Esophagus (tissue), 2 donors: ENCODE results near the gene ECHDC3. TPM values are rescaled to one million over a fixed set of nuclear protein-coding genes. Genes with fewer than 3 reads are reported as not detected.
A peak's percentile ranks its signal among the peaks of the same experiment; 100 is the strongest.
"Not testable (repeated sequence)": the region's sequence is repeated elsewhere in the genome, so short reads cannot be mapped to it uniquely, and the experiment has no call there.

ENCODE experiments used
- H3K27ac ChIP-seq, 2 donors: one replicate each; pipeline ENCODE4 v1.5.1; 2013; ENCODE audit warnings: low read depth in 2 of 2, mild to moderate bottlenecking in 2 of 2, inconsistent platforms in 1 of 2, low read length in 1 of 2, moderate library complexity in 1 of 2
- H3K27me3 ChIP-seq, 2 donors: one replicate each; pipeline ENCODE4 v1.6.1; 2013; ENCODE audit warnings: low read length in 2 of 2, control low read depth in 1 of 2, mild to moderate bottlenecking in 1 of 2; ENCODE audit not compliant: insufficient read depth in 2 of 2, control insufficient read depth in 1 of 2
- H3K36me3 ChIP-seq, 2 donors: one replicate each; pipeline ENCODE4 v1.6.1; 2013; ENCODE audit warnings: low read length in 1 of 2; ENCODE audit not compliant: control insufficient read depth in 2 of 2, insufficient read depth in 2 of 2
- H3K4me1 ChIP-seq, 2 donors: one replicate each; pipeline ENCODE4 v1.6.1; 2013; ENCODE audit warnings: low read length in 1 of 2; ENCODE audit not compliant: control insufficient read depth in 2 of 2, insufficient read depth in 2 of 2
- H3K4me3 ChIP-seq, 2 donors: one replicate each; pipeline ENCODE4 v1.5.1; 2013; ENCODE audit warnings: low read length in 2 of 2, mild to moderate bottlenecking in 2 of 2, low read depth in 1 of 2, moderate library complexity in 1 of 2
- H3K9me3 ChIP-seq, 2 donors: one replicate each; pipeline ENCODE4 v1.6.1; 2013; ENCODE audit warnings: mild to moderate bottlenecking in 2 of 2, low read depth in 1 of 2, low read length in 1 of 2, moderate library complexity in 1 of 2; ENCODE audit not compliant: control insufficient read depth in 2 of 2, insufficient read depth in 1 of 2
- WGBS, 2 donors: extraction: QIAGEN DNeasy Blood & Tissue Kit; methylation state at CpG; one replicate each; pipeline ENCODE4 v1.1.7; 2013; 5-methylcytosine and 5-hydroxymethylcytosine counted together
- polyA plus RNA-seq, 2 donors: library from polyadenylated mRNA; stranded (reverse); fragments of 200-250 nt; gene quantifications; one replicate each; pipeline ENCODE4 v1.2.3, GENCODE V29; 2013
- donor health status: healthy with polysubstance abuse.
- donor health status: Bipolar disorder and iron deficiency.

ECHDC3 gene
- polyA plus RNA-seq, 2 donors: 23.7 to 36.5 TPM

DNA sequence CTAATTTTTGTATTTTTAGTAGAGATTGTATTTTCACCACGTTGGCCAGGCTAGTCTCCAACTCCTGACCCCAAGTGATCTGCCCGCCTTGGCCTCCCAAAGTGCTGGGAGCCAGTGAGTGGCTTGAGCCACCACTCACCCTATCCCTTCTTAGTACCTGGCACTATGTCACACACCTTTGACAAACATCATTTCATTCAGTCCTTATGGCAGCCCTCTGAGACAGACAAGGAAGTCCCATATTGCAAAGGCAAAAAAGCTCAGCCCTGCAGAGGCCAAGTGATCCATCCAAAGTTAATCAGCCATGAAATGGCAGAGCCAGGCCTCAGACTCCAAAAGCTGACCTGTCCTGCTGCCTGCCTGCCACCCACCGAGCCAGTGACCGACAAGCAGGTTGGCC lies 39.9 kb upstream of the ECHDC3 start:
- no peak overlapping the region for H3K4me3 ChIP-seq
- no peaks in the 10 kb centered on the region for H3K27me3 ChIP-seq
- no peaks in the 10 kb centered on the region for H3K36me3 ChIP-seq
- WGBS, 2 donors: 81 to 85% methylated on average over 4 of the region's 4 CpGs
- peak overlapping the region in 1 of 2 donors; percentile 48 for H3K27ac ChIP-seq
- H3K9me3 ChIP-seq: no peaks in the 10 kb centered on the region
- H3K4me1 ChIP-seq: peaks cover 0 to 2% of the 10 kb centered on the region in 2 donors

DNA sequence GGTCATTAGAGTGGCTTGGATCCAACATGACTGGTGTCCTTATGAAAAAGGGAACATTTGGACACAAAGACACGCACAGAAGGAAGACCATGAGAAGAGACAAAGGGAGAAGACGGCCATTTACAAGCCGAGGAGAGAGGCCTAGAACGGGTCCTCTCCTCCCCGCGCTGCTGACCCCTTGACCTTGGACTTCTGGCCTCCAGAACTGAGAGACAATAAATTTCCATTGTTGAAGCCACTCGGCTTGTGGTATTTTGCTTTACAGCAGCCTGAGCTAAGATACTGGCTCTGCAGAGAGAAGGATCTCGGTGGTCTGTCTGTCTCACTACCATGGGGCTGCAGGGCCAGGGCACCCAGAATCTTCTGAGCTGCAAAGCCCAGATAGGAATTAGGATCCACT lies 38.1 kb upstream of the ECHDC3 start:
- Histone ChIP-seq H3K27me3 (no peaks in the 10 kb centered on the region), H3K4me3 (no peak overlapping the region), H3K4me1 (peaks cover 0 to 2% of the 10 kb centered on the region in 2 donors), H3K27ac (no peak overlapping the region), H3K9me3 (no peaks in the 10 kb centered on the region), H3K36me3 (no peaks in the 10 kb centered on the region)
- 86 to 90% methylated on average over 8 of the region's 8 CpGs for WGBS, 2 donors

DNA sequence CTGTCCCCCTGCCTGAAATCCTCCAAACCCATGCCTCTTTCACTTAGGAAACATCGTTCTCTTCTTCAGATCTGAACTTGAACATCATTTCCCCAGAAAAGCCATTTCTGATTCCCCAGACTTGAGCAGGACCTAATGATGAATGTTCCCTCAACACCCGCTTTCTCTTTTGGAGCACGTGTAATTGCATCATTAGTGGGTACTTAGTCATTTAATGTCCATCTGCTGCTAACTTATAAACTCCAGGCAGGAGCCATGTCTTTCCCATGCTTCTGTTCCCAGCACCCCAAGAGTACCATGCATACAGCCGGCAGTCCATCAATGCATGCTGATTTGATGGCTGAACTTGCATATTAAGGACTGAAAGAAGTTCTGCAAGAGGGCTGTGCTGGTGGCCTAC lies 36.5 kb upstream of the ECHDC3 start:
- Histone ChIP-seq H3K4me3 (no peak overlapping the region), H3K27me3 (no peaks in the 10 kb centered on the region), H3K36me3 (no peaks in the 10 kb centered on the region), H3K4me1 (peaks cover 0 to 2% of the 10 kb centered on the region in 2 donors), H3K9me3 (no peaks in the 10 kb centered on the region), H3K27ac (no peak overlapping the region)
- 80 to 83% methylated on average over 4 of the region's 4 CpGs for WGBS, 2 donors

- Histone ChIP-seq H3K36me3 (no peaks in the 10 kb centered on the region), H3K4me3 (no peak overlapping the region), H3K9me3 (no peaks in the 10 kb centered on the region), H3K27me3 (no peaks in the 10 kb centered on the region), H3K27ac (no peak overlapping the region), H3K4me1 (peaks cover 0 to 2% of the 10 kb centered on the region in 2 donors)
- WGBS, 2 donors: 76 to 85% methylated on average over 10 of the region's 10 CpGs
These were observed 35.2 kb upstream of the ECHDC3 start for GRCh38 chr10:11706895-11707567.

DNA sequence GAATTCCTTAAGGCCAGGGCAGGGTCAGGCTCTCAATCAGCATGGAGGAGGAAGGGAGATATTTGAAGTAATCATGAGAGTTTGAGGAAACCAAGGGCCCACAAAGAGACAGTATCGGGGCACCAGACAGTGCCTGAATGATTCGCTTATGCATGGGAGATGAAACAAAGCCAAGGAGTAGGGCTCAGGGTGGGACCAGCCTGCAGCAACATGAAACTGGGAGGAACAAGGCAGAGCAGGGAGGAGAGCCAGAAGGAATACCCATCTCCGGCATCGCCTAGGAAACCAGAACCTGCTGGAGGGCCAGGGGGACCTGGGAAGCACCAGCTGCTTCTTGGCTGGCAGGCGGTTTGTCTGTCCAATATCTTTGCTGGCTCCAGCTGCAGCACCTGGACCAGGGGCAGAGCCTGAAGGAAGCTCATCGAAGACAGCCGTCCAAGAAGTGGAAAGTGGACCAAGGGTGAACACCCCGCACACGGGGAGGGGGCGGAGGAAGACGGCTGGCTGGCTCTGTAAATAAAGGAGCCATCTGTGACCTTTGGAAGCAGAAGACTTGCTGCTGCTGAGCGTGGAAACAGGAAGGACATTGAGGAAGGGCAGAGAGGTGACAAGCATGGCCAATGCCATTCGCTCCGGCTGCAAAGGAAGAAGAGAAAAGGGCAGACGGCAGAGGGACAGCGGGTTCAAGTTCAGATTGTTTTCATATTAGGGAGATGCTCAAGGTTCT lies 34.4 kb upstream of the ECHDC3 start:
- no peaks in the 10 kb centered on the region for H3K27me3 ChIP-seq
- H3K27ac ChIP-seq: no peak overlapping the region
- WGBS, 2 donors: 48 to 52% methylated on average over 16 of the region's 16 CpGs
- H3K4me1 ChIP-seq: peaks cover 0 to 2% of the 10 kb centered on the region in 2 donors
- H3K36me3 ChIP-seq: no peaks in the 10 kb centered on the region
- H3K4me3 ChIP-seq: no peak overlapping the region
- no peaks in the 10 kb centered on the region for H3K9me3 ChIP-seq

DNA sequence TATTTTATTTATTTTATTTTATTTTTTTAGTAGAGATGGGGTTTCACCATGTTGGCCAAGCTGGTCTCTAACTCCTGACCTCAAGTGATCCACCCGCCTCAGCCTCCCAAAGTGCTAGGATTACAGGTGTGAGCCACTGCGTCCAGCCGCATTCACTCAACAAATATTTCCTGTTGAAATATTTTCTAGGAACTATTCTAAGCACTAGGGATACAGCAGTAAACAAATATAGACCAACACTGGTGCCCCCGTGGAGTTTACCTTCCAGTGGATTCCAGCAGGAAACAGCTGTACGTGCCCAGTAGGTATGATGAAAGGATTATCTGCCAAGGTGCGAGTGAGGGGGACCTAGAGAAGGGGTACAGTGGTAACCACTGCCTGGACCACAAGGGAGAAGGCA lies 33.4 kb upstream of the ECHDC3 start:
- not testable (repeated sequence) for H3K4me3 ChIP-seq, H3K9me3 ChIP-seq, H3K36me3 ChIP-seq, H3K27ac ChIP-seq, H3K27me3 ChIP-seq, H3K4me1 ChIP-seq
- 90 to 93% methylated on average over 6 of the region's 6 CpGs for WGBS, 2 donors

DNA sequence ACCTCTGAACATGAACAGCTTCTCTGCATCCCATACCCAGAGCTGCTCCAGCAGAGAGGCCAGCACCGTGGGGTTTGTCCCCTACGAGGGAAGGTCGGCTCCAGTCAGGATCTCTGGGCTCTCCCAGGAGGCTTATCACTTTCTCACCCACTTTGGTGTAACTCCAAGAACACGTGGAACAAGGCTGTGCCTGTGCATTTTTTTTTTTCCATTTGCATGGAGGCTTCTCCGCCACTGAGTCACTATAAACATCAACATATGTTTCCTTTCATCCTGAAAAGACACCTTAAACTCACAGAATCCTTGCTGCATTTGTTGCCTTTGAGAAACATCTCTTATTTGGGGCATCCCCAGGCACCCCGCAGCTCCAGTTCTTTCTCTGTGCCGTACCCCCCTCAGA lies 29.4 kb upstream of the ECHDC3 start:
- H3K36me3 ChIP-seq: no peaks in the 10 kb centered on the region
- H3K27me3 ChIP-seq: no peaks in the 10 kb centered on the region
- H3K4me3 ChIP-seq: no peak overlapping the region
- H3K4me1 ChIP-seq: peaks cover 5 to 10% of the 10 kb centered on the region in 2 donors
- H3K9me3 ChIP-seq: peaks cover 0 to 2% of the 10 kb centered on the region in 2 donors
- H3K27ac ChIP-seq: no peak overlapping the region
- 70 to 71% methylated on average over 7 of the region's 7 CpGs for WGBS, 2 donors

DNA sequence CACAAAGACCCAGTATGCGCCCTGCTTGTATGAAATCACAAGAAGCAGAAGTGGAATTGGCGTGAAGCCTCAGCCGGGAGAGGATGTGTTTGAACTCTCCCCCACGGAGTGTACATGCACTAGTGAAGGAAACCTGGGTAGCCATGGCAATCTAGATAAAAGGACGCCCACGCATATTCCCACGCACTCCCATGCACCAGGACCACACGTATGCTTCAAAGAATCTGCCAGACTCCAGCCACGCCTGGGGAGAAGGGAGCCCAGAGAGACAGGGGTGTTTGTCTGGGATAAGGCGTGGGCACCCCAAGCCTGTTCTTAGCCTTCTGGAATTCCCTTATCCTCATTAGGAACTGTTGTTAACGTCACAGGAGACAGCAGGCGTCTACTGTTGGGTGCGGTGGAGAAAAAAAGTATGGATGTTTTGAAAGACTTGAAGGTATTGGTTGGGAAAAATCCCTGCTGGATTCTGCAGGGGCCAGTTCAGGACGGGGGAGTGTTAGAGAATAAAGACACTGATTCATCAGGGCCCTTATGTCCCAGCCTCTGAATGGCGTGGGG lies 28.9 kb upstream of the ECHDC3 start:
- Histone ChIP-seq H3K27ac (no peak overlapping the region), H3K9me3 (peaks cover 0 to 2% of the 10 kb centered on the region in 2 donors), H3K4me3 (no peak overlapping the region), H3K36me3 (no peaks in the 10 kb centered on the region), H3K27me3 (no peaks in the 10 kb centered on the region), H3K4me1 (peaks cover 5 to 10% of the 10 kb centered on the region in 2 donors)
- 53 to 57% methylated on average over 15 of the region's 15 CpGs for WGBS, 2 donors

- H3K4me1 ChIP-seq: peaks cover 5 to 10% of the 10 kb centered on the region in 2 donors
- H3K9me3 ChIP-seq: peaks cover 0 to 2% of the 10 kb centered on the region in 2 donors
- no peaks in the 10 kb centered on the region for H3K27me3 ChIP-seq
- no peaks in the 10 kb centered on the region for H3K36me3 ChIP-seq
- WGBS, 2 donors: 77 to 80% methylated on average over 9 to 10 of the region's 10 CpGs
- H3K27ac ChIP-seq: no peak overlapping the region
- no peak overlapping the region for H3K4me3 ChIP-seq
These were observed 28.2 kb upstream of the ECHDC3 start for GRCh38 chr10:11713963-11714362.
